ENCODE data around the gene IRF7. TPM values are rescaled to one million over a fixed set of nuclear protein-coding genes. Genes with fewer than 3 reads are reported as not detected.

The IRF7 gene
- 1 to 10 TPM; 3.0 to 5.2 (median 4.2) TPM for total RNA-seq (2021; fragmentation: NEBNext Ultra II Directional; extraction: Animal tissue kit (Norgen Biotek cat#: 25700))
- long read RNA-seq, partial matches to known transcripts = 1 of 7 reads
- long read RNA-seq, other reads (novel, unspliced or antisense) = 2 of 7 reads

DNA sequence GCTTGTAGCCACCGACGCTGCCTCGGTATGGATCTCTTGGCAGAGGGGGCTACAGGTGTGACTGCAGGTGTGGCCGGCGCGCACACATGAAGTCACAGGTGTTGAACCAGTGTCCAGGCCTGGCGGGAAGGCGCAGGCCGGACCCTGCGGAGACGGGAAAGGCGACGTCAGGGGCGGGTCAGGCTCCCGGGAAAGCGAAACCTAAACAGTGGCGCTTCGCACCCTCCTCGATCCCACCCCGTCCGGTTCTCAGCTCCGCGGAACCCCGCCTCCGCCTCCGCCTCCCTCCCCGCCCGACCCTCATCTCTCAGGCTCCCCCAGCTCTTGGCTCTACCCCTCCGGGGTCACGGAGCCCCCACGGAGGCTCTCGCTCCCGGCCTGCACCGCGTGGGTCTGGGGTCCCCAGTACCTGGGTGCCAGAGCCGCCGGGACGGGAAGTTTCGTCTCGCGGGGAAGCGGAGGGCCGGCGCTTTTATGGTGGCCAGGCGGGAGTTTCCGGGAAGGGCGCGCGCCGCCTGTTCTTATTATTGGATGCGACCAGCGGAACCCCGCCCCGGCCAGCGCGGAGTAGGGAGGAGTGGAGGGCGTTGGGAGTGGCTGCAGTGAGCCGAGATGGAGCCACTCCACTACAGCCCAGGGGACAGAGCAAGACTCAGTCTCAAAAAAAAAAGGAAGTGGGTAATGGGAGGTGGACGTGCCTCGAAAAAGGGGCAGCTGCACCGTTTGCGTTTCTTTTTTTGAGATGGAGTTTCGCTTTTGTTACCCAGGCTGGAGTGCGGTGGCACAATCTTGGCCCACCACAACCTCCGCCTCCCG is at the start of gene IRF7:
Gene IRF7 (minus strand): TSS at position 447 of the 816 bp plus-strand sequence. CDS start 586 bp downstream, outside the sequence.
- no peak for TF ChIP-seq CTCF (IDR thresholded peaks at IDR 0.05)
- H3K36me3 Mint-ChIP-seq (ENCODE audit: low read depth) = peaks cover 9% of the 10 kb centered on the region; the same call in 1 of the 2 replicates
- H3K27me3 Mint-ChIP-seq (ENCODE audit: insufficient read depth) = peaks cover 8% of the 10 kb centered on the region
- peak within 1 kb of the TSS; percentile 77 for H3K27ac Mint-ChIP-seq
- no peaks in the 10 kb centered on the region for H3K4me1 Mint-ChIP-seq (ENCODE audit: low read depth)
- H3K9me3 Mint-ChIP-seq = no peaks in the 10 kb centered on the region
- peak; percentile 78 for DNase-seq
- H3K4me3 Mint-ChIP-seq = peak within 1 kb of the TSS; percentile 88

- H3K9me3 Mint-ChIP-seq = no peaks in the 10 kb centered on the region
- H3K4me3 Mint-ChIP-seq = no peak overlapping the region; the same call in 1 of the 2 replicates
- peaks cover 15% of the 10 kb centered on the region for H3K4me1 Mint-ChIP-seq (ENCODE audit: low read depth)
- no peak for DNase-seq
- H3K27ac Mint-ChIP-seq = peak overlapping the region; percentile 95
- H3K27me3 Mint-ChIP-seq (ENCODE audit: insufficient read depth) = no peaks in the 10 kb centered on the region; the same call in 1 of the 2 replicates
- no peak for TF ChIP-seq CTCF (IDR thresholded peaks at IDR 0.05)
- H3K36me3 Mint-ChIP-seq (ENCODE audit: low read depth) = peaks cover 9% of the 10 kb centered on the region
Observed at GRCh38 chr11:665062-665703, 49.4 kb upstream of the IRF7 start.

DNA sequence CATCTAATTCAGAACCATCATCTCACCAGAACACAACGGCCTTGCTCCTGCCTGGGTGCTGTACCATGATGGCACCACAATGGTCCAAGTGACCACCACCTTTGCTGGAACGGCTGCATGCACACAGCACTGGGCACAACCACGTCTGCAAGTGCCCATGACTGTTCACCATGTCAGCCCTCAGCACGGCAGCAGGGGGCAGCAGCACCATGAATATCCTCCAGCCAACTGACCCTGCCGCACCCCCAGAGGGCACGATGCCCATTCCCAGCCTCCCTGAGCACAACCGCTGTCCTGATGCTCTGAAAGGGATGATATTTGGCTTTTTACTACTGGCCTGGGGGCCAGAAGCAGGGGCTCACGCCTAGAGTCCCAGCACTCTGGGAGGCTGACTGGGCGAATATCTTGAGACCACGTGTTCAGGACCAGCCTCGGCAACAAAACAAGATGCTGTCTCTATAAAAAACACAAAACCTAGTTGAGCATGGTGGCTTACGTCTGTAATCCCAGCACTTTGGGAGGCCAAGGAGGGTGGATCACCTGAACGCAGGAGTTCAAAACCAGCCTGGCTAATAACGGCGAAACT is 47.0 kb upstream of the IRF7 start:
- H3K36me3 Mint-ChIP-seq (ENCODE audit: low read depth) = peaks cover 9% of the 10 kb centered on the region
- H3K27ac Mint-ChIP-seq = no peak overlapping the region; the same call in 1 of the 2 replicates
- H3K4me1 Mint-ChIP-seq (ENCODE audit: low read depth) = peaks cover 15% of the 10 kb centered on the region
- no peaks in the 10 kb centered on the region; the same call in 1 of the 2 replicates for H3K27me3 Mint-ChIP-seq (ENCODE audit: insufficient read depth)
- no peaks in the 10 kb centered on the region for H3K9me3 Mint-ChIP-seq
- no peak overlapping the region for H3K4me3 Mint-ChIP-seq
- peak; percentile 28 for DNase-seq
- peak; percentile 86 for TF ChIP-seq CTCF (IDR thresholded peaks at IDR 0.05)

DNA sequence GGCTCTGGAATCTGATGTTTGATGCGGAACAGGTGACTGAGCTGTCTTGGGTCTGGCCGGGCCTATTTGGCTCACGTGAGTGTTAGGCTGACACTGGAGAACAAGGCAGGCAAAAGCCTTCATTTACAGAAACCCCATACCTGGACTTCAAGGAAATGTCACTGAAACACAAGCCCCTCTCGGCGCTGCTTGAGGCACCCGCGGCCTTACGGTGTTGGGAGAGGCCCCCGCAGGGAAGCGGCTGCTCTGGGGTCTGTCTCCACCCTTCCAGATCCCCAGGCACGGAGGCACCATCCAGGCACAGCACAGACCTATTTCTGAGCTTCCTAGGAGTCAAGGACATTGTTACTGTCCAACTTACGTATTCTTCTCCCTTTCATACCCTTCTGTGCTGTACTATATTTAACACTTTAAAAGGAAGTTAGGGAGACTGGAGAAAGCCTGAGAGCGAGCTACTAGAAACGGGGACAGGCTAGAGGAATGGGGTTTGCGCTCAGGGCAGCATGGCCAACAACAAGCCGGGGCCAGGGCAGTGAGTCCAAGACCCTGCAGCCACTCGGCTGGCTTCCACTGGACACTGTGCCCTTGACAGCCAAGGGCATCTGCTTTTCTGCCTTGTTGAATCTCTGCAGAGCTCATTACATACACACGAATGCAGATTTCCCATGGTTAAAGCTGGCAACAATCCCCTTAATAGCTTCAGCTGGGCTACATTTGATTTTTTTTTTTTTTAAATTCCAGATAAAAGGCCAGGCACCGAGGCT is 45.1 kb upstream of the IRF7 start:
- no peak for TF ChIP-seq CTCF (IDR thresholded peaks at IDR 0.05)
- no peak overlapping the region for H3K27ac Mint-ChIP-seq
- no peak overlapping the region for H3K4me3 Mint-ChIP-seq
- no peak for DNase-seq
- peaks cover 4% of the 10 kb centered on the region for H3K36me3 Mint-ChIP-seq (ENCODE audit: low read depth)
- H3K4me1 Mint-ChIP-seq (ENCODE audit: low read depth) = peaks cover 8% of the 10 kb centered on the region
- no peaks in the 10 kb centered on the region for H3K9me3 Mint-ChIP-seq
- H3K27me3 Mint-ChIP-seq (ENCODE audit: insufficient read depth) = peaks cover 4% of the 10 kb centered on the region; the same call in 1 of the 2 replicates

- H3K4me3 Mint-ChIP-seq = no peak overlapping the region
- no peak for DNase-seq
- TF ChIP-seq CTCF (IDR thresholded peaks at IDR 0.05) = no peak
- H3K4me1 Mint-ChIP-seq (ENCODE audit: low read depth) = peaks cover 3% of the 10 kb centered on the region
- H3K36me3 Mint-ChIP-seq (ENCODE audit: low read depth) = peaks cover 1% of the 10 kb centered on the region; the same call in 1 of the 2 replicates
- H3K9me3 Mint-ChIP-seq = no peaks in the 10 kb centered on the region
- peaks cover 4% of the 10 kb centered on the region; the same call in 1 of the 2 replicates for H3K27me3 Mint-ChIP-seq (ENCODE audit: insufficient read depth)
- H3K27ac Mint-ChIP-seq = no peak overlapping the region
Observed at GRCh38 chr11:660281-660680, 44.5 kb upstream of the IRF7 start.
